ENCODE data around the gene BCAP31. TPM values are rescaled to one million over a fixed set of nuclear protein-coding genes. Genes with fewer than 3 reads are reported as not detected.
"Not testable (repeated sequence)": the region's sequence is repeated elsewhere in the genome, so short reads cannot be mapped to it uniquely, and the experiment has no call there.

The BCAP31 gene
- total RNA-seq, 4 donors from 2014 or later = 76.4 to 129 (median 101) TPM

- Histone ChIP-seq H3K27ac (replicated peaks in 1 of 4) (peak overlapping the region in 1 of 4 donors; percentile 21), H3K36me3 (peaks cover 0 to 29% (median 19%) of the 10 kb centered on the region in 4 donors), H3K9me3 (no peaks in the 10 kb centered on the region), H3K27me3 (no peaks in the 10 kb centered on the region), H3K4me3 (no peak overlapping the region), H3K4me1 (peaks cover 3 to 32% (median 27%) of the 10 kb centered on the region in 4 donors)
- TF ChIP-seq CTCF (IDR thresholded peaks at IDR 0.05) (no peak), POLR2A (IDR thresholded peaks at IDR 0.05; ENCODE audit: low read depth) (no peak), EP300 (IDR thresholded peaks at IDR 0.05) (no peak), POLR2AphosphoS5 (IDR thresholded peaks at IDR 0.05) (no peak)
- intact Hi-C loops (cut with DNase I) = no loop called here
- 33% methylated on average over 1 of the region's 4 CpGs for WGBS
- DNase-seq (ENCODE audit: extremely low spot score) = no peak
Measured at GRCh38 chrX:153692003-153692402, 32.2 kb downstream of the BCAP31 start.

DNA sequence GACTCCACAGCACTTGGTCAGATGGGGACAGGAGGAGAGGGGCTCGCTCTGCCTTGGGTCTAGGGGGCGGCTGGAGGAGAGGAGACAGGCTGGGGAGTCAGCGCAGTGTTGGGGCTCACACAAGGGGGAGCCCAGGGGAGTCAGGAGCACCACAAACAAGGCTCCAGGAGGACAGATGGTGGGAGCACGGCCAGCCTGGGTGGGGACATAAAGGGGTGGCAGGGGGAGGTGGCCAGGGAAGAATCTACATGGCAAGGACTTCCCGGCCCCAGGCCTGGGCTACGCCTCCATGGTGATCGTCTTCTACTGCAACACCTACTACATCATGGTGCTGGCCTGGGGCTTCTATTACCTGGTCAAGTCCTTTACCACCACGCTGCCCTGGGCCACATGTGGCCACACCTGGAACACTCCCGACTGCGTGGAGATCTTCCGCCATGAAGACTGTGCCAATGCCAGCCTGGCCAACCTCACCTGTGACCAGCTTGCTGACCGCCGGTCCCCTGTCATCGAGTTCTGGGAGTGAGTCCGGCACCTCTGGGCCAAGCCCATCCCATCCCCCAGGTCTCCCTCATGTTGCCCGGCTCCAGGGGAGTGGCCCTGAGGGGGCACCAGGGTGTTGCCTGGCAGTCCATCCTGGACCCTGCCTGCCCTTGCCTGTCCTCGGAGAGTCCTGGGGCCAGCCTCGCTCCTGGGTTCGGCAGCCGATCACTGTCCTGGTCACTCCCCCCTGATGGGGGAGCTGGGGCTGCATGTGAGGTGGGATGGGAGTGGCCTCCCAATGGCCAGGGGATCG is 33.0 kb downstream of the BCAP31 start:
- H3K27me3 ChIP-seq; DNase-seq (ENCODE audit: extremely low spot score); intact Hi-C loops (cut with DNase I); H3K9me3 ChIP-seq; H3K4me3 ChIP-seq: not testable (repeated sequence)
- Histone ChIP-seq H3K36me3 (peaks cover 0 to 24% (median 16%) of the 10 kb centered on the region in 4 donors), H3K4me1 (peaks cover 3 to 35% (median 30%) of the 10 kb centered on the region in 4 donors), H3K27ac (replicated peaks in 1 of 4) (peak overlapping the region in 2 of 4 donors; percentile 14 to 86)
- WGBS = 78% methylated on average over 7 of the region's 21 CpGs

GRCh38 chrX:153690466-153690865 is 33.7 kb downstream of the BCAP31 start:
- H3K9me3 ChIP-seq = no peaks in the 10 kb centered on the region
- no peaks in the 10 kb centered on the region for H3K27me3 ChIP-seq
- WGBS = 80% methylated on average over 12 of the region's 14 CpGs
- peaks cover 3 to 35% (median 30%) of the 10 kb centered on the region in 4 donors for H3K4me1 ChIP-seq
- DNase-seq (ENCODE audit: extremely low spot score) = no peak
- TF ChIP-seq CTCF (IDR thresholded peaks at IDR 0.05) (no peak), POLR2A (IDR thresholded peaks at IDR 0.05; ENCODE audit: low read depth) (no peak), POLR2AphosphoS5 (IDR thresholded peaks at IDR 0.05) (no peak)
- peak overlapping the region; percentile 83 to 86 (median 86) for H3K27ac ChIP-seq (replicated peaks in 1 of 4)
- H3K4me3 ChIP-seq = peak overlapping the region in 2 of 4 donors; percentile 61 to 68
- H3K36me3 ChIP-seq = peaks cover 0 to 24% (median 16%) of the 10 kb centered on the region in 4 donors
- intact Hi-C loops (cut with DNase I) = no loop called here

DNA sequence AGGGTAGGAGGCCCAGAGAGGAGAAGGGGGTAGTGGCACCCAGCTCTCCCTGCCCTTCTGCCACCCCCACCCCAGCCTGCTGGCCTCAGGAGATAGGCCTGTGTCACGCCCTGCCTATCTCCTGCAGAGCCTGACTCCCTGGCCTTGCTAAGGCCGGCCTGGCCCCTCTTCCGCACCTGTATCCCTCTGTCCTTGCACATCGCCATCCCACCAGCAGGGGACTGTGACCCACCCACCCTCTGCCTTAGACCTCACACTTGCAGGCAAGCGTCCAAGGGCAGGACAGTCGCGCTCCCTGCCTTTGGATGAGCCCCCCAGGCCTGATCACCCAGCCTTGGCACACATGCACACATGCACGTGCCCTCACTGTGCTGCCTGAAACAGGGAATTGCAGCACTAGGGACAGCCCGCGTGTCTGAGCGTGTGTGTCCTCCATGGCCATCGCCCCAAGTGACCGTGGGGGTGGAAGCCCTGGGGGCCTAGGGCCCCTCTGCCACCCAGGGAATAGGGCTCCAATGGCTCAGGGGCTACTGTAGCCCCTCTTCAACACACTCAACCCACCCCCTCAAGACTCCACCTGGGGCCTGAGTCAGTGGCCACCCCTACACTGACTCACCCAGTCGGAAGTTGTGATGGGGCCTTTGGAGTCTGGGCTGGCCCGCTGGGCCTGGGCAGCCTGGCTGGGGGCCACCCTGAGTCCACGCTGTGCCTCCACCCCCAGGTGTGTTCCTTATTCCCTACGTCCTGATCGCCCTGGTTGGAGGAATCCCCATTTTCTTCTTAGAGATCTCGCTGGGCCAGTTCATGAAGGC is 34.3 kb downstream of the BCAP31 start:
- Histone ChIP-seq H3K36me3 (peaks cover 0 to 20% (median 15%) of the 10 kb centered on the region in 4 donors), H3K9me3 (no peaks in the 10 kb centered on the region), H3K27me3 (no peaks in the 10 kb centered on the region), H3K4me3 (peak overlapping the region; percentile 53 to 68 (median 62)), H3K4me1 (peaks cover 3 to 35% (median 30%) of the 10 kb centered on the region in 4 donors), H3K27ac (replicated peaks in 1 of 4) (peak overlapping the region; percentile 83 to 86 (median 86))
- no peak for TF ChIP-seq POLR2AphosphoS5 (IDR thresholded peaks at IDR 0.05)
- TF ChIP-seq CTCF (IDR thresholded peaks at IDR 0.05) = no peak
- no peak for TF ChIP-seq POLR2A (IDR thresholded peaks at IDR 0.05; ENCODE audit: low read depth)
- no peak for TF ChIP-seq EP300 (IDR thresholded peaks at IDR 0.05)
- 78% methylated on average over 11 of the region's 19 CpGs for WGBS
- DNase-seq (ENCODE audit: extremely low spot score) = no peak
- intact Hi-C loops (cut with DNase I) = no loop called here

Measured in esophagus muscularis mucosa (tissue), 4 donors.